ENCODE data around the gene KREMEN2.

GRCh38 chr16:2952679-2953078 is 11.4 kb upstream of the KREMEN2 start:
- no peak for TF ChIP-seq POLR2A (IDR thresholded peaks at IDR 0.05; ENCODE audit: low read depth, low read length)
- no peak for TF ChIP-seq PAX5 (IDR thresholded peaks at IDR 0.05; ENCODE audit: insufficient read depth, low read length, severe bottlenecking)

Data from GM12891 (cell line).